Measurements from ENCODE around the gene TMEM212. TPM values are rescaled to one million over a fixed set of nuclear protein-coding genes. Genes with fewer than 3 reads are reported as not detected.

Gene TMEM212
- total RNA-seq, 4 donors from 2014 or later: not detected

DNA sequence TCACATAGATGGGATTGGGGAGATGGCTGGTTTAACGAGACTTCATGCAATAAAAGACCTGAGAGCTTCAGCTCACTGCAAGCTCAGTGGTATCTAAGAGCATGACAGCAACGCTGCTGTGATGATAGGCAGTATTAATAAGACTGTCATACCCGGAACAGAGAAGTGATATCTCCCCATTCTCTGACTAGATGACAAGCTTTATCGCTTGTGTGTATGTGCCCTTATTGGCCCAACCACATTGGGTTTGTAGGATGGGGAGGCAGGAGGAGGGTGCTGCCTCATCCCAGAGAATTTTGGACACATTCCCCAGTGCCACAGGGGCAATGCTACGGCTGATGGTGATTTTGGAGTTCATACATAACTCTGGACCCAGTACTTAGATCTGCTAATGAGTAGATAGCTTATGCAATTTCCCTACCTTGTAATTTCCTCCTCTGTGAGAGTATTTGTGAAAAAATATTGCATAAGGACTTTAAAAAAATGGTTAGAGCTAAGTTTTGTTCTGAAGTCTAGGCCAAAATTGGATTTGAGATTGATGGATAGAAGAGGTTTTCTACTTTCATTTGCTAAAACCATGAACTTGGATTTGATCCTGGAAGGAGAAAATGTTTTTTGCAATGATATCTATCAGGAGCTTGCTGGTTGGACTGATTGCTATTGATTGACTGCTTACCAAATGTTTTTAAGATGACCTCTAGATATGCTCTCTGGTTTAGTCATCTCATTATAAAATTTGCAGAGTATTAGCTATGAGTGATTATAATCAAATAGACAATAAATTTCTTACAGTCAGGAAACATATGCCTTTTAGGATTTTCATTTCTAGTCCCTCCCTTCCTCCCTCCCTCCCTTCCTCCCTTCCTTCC, 14.0 kb upstream of the TMEM212 start:
- no peak for ATAC-seq
- TF ChIP-seq, protein P1, sequence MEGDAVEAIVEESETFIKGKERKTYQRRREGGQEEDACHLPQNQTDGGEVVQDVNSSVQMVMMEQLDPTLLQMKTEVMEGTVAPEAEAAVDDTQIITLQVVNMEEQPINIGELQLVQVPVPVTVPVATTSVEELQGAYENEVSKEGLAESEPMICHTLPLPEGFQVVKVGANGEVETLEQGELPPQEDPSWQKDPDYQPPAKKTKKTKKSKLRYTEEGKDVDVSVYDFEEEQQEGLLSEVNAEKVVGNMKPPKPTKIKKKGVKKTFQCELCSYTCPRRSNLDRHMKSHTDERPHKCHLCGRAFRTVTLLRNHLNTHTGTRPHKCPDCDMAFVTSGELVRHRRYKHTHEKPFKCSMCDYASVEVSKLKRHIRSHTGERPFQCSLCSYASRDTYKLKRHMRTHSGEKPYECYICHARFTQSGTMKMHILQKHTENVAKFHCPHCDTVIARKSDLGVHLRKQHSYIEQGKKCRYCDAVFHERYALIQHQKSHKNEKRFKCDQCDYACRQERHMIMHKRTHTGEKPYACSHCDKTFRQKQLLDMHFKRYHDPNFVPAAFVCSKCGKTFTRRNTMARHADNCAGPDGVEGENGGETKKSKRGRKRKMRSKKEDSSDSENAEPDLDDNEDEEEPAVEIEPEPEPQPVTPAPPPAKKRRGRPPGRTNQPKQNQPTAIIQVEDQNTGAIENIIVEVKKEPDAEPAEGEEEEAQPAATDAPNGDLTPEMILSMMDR (IDR thresholded peaks at IDR 0.05 in 4 of 5, conservative IDR thresholded peaks at IDR 0.05 in 1 of 5): no peak
- no peak for DNase-seq
- no peak overlapping the region for H3K4me3 ChIP-seq
- intact Hi-C loops (cut with DNase I; ENCODE audit: low total_unique reads): no loop called here
- peaks cover 6 to 18% of the 10 kb centered on the region in 2 donors for H3K4me1 ChIP-seq
- no peaks in the 10 kb centered on the region for H3K36me3 ChIP-seq
- H3K27ac ChIP-seq: peak overlapping the region; percentile 35 to 61 (median 53)
- H3K9me3 ChIP-seq: no peaks in the 10 kb centered on the region
- H3K27me3 ChIP-seq: no peaks in the 10 kb centered on the region
- in situ Hi-C loops (cut with MboI; ENCODE audit: low sequenced_read_pairs in 4 of 4): loop anchor here in 2 of 4 donors (25.0 kb wide), 2 partner anchors 192 to 508 kb away; no protein-coding TSS in a partner anchor

DNA sequence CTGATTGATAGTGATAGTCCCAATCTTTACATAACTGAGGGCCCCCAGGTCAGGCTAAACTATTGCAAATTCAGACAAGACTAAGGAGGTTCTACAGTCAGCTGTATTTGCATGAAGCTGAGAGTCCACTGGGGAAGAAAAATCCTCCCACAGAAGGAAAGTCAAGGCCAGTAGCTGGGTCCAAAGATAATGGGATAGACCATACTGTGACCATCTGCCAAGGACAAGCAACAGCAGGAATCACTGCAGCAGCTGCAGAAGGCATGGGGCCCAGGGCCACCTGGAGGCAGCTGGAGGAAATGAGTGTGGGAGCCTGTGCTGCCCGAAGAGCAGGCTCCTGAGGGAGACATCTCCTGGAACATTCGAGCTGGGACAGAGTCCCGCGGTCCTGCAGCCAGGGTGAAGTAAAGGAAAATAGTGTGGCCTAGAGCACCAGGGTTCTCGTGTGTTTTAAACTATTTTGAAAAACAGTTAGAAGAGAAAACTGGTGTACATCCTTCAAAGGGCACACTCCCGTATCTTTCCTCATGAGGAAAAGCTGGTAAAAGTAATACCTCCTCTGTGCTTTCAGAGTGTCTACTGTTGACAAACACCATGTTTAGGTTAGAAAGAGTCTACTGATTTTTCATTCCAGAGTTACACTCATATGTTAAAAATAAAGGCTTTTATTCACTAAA, 13.2 kb upstream of the TMEM212 start:
- Histone ChIP-seq H3K9me3 (no peaks in the 10 kb centered on the region), H3K27me3 (no peaks in the 10 kb centered on the region), H3K27ac (peak overlapping the region; percentile 50 to 61 (median 54)), H3K4me1 (peaks cover 13 to 27% of the 10 kb centered on the region in 2 donors), H3K4me3 (no peak overlapping the region), H3K36me3 (no peaks in the 10 kb centered on the region)
- peak; percentile 57 to 60 for ATAC-seq
- peak; percentile 46 to 64 for DNase-seq
- TF ChIP-seq, protein P1 (IDR thresholded peaks at IDR 0.05 in 4 of 5, conservative IDR thresholded peaks at IDR 0.05 in 1 of 5): peak; percentile 14 to 60 (median 40)
- TF ChIP-seq POLR2A (IDR thresholded peaks at IDR 0.05): no peak
- in situ Hi-C loops (cut with MboI; ENCODE audit: low sequenced_read_pairs in 4 of 4): loop anchor here in 3 of 4 donors (10.0 to 25.0 kb wide), 3 partner anchors 185 to 507 kb away; no protein-coding TSS in a partner anchor
- intact Hi-C loops (cut with DNase I; ENCODE audit: low total_unique reads): loop anchor here (5.0 to 10.0 kb wide), 2 partner anchors 58 to 645 kb away; no protein-coding TSS in a partner anchor

GRCh38 chr3:171830518-171830875, 12.7 kb upstream of the TMEM212 start:
- no peak for ATAC-seq
- Histone ChIP-seq H3K4me3 (no peak overlapping the region), H3K36me3 (no peaks in the 10 kb centered on the region), H3K9me3 (no peaks in the 10 kb centered on the region), H3K27me3 (no peaks in the 10 kb centered on the region), H3K4me1 (peaks cover 13 to 32% of the 10 kb centered on the region in 2 donors), H3K27ac (peak overlapping the region; percentile 50 to 61 (median 54))
- in situ Hi-C loops (cut with MboI; ENCODE audit: low sequenced_read_pairs in 4 of 4): loop anchor here in 3 of 4 donors (10.0 to 25.0 kb wide), 3 partner anchors 186 to 507 kb away; no protein-coding TSS in a partner anchor
- intact Hi-C loops (cut with DNase I; ENCODE audit: low total_unique reads): loop anchor here (5.0 to 10.0 kb wide), 2 partner anchors 58 to 646 kb away; no protein-coding TSS in a partner anchor
- no peak for DNase-seq
- no peak for TF ChIP-seq POLR2A (IDR thresholded peaks at IDR 0.05)
- TF ChIP-seq, protein P1 (IDR thresholded peaks at IDR 0.05 in 4 of 5, conservative IDR thresholded peaks at IDR 0.05 in 1 of 5): no peak

DNA sequence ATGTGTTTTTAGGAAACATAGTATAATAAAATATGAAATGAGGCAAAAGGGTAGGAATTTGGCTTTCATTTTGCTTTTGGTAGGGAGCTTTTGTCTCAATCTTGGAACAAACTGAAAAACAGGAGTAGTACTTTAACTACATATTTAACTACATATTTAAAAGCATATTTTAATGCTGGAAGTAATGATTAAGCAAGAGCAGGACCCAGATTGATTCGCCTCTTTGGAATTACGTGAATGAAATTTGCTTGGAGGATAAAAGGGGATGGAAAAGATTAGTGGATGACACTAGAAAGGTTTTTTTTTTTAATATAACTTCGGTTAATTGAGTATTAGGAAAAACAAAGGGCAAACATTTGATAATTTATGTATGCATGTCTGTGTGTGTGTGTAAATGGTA, 11.2 kb upstream of the TMEM212 start:
- peak overlapping the region in 2 of 4 donors; percentile 62 to 63 for H3K27ac ChIP-seq

More for the DNA sequence above, 11.2 kb upstream of the TMEM212 start:
- ATAC-seq (no peak), DNase-seq (no peak)
- in situ Hi-C loops (cut with MboI; ENCODE audit: low sequenced_read_pairs in 4 of 4) (loop anchor here in 3 of 4 donors (10.0 to 25.0 kb wide), 3 partner anchors 187 to 505 kb away; no protein-coding TSS in a partner anchor), intact Hi-C loops (cut with DNase I; ENCODE audit: low total_unique reads) (loop anchor here (5.0 to 10.0 kb wide), 2 partner anchors 60 to 647 kb away; no protein-coding TSS in a partner anchor)
- peaks cover 13 to 33% of the 10 kb centered on the region in 2 donors for H3K4me1 ChIP-seq
- no peak overlapping the region for H3K4me3 ChIP-seq
- no peaks in the 10 kb centered on the region for H3K9me3 ChIP-seq
- TF ChIP-seq, protein P1 (IDR thresholded peaks at IDR 0.05 in 4 of 5, conservative IDR thresholded peaks at IDR 0.05 in 1 of 5): no peak
- TF ChIP-seq POLR2A (IDR thresholded peaks at IDR 0.05): no peak
- H3K36me3 ChIP-seq: no peaks in the 10 kb centered on the region
- H3K27me3 ChIP-seq: no peaks in the 10 kb centered on the region
